Measurements from ENCODE around the gene INPP1. TPM values are rescaled to one million over a fixed set of nuclear protein-coding genes. Genes with fewer than 3 reads are reported as not detected.
A peak's percentile ranks its signal among the peaks of the same experiment; 100 is the strongest.
"Not testable (repeated sequence)": the region's sequence is repeated elsewhere in the genome, so short reads cannot be mapped to it uniquely, and the experiment has no call there.

INPP1 gene
- total RNA-seq, 2 experiments from 2014 or later: 13.7 to 18.9 TPM

GRCh38 chr2:190358655-190359448 is 15.5 kb downstream of the INPP1 start:
- ATAC-seq; H3K9me3 Mint-ChIP-seq (ENCODE audit: low read depth); H3K36me3 Mint-ChIP-seq; DNase-seq; H3K27me3 Mint-ChIP-seq: not testable (repeated sequence)
- CTCF ChIA-PET: interaction anchor here (1.2 to 2.2 kb wide), 4 partner anchors 9 to 699 kb away, joined by 3 to 13 read pairs (median 3); partner anchors contain the start of gene INPP1
- Mint-ChIP-seq H3K4me3 (peak overlapping the region; percentile 13), H3K27ac (peak overlapping the region; percentile 24), H3K4me1 (peaks cover 23% of the 10 kb centered on the region)

GRCh38 chr2:190360561-190360960 is 17.2 kb downstream of the INPP1 start:
- CTCF ChIA-PET: interaction anchor here (0.8 to 1.5 kb wide), 5 partner anchors 12 to 701 kb away, joined by 3 to 4 read pairs (median 3); partner anchors contain the start of genes HIBCH and INPP1
- H3K9me3 Mint-ChIP-seq (ENCODE audit: low read depth): no peaks in the 10 kb centered on the region
- peaks cover 23% of the 10 kb centered on the region for H3K4me1 Mint-ChIP-seq
- no peak for ATAC-seq
- H3K36me3 Mint-ChIP-seq: peaks cover 7% of the 10 kb centered on the region
- DNase-seq: no peak
- no peaks in the 10 kb centered on the region for H3K27me3 Mint-ChIP-seq
- H3K27ac Mint-ChIP-seq: no peak overlapping the region
- H3K4me3 Mint-ChIP-seq: peak overlapping the region; percentile 88

GRCh38 chr2:190360965-190361364 is 17.6 kb downstream of the INPP1 start:
- H3K27ac Mint-ChIP-seq: no peak overlapping the region
- H3K36me3 Mint-ChIP-seq: peaks cover 7% of the 10 kb centered on the region
- peaks cover 23% of the 10 kb centered on the region for H3K4me1 Mint-ChIP-seq
- DNase-seq: no peak
- ATAC-seq: no peak
- CTCF ChIA-PET: interaction anchor here (0.8 to 1.5 kb wide), 3 partner anchors 18 to 44 kb away, joined by 3 to 4 read pairs (median 3); partner anchors contain the start of genes HIBCH and INPP1
- H3K27me3 Mint-ChIP-seq: no peaks in the 10 kb centered on the region
- H3K4me3 Mint-ChIP-seq: no peak overlapping the region
- no peaks in the 10 kb centered on the region for H3K9me3 Mint-ChIP-seq (ENCODE audit: low read depth)

DNA sequence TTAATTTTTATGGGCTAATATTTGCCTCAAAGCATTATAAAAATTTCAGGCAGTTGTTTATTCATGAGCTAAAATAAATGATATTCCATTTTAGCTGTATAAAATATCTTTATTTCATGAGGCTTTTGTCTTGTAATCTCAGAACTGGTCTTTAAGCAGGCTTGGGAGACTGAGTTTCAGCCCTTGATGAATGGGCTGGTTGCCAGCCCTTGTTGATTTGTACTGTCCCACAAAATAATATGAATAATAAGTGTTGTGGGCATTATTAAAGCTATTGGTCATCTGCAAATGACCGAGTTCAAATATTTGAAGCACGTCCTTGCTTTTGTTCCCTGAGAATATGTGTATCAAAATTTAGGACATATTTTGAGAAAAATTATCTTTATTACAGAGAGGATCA is 18.2 kb downstream of the INPP1 start:
- no peaks in the 10 kb centered on the region for H3K9me3 Mint-ChIP-seq (ENCODE audit: low read depth)
- no peak for DNase-seq
- CTCF ChIA-PET: interaction anchor here (1.5 kb wide), 1 partner anchor 45 kb away, joined by 3 read pairs; no protein-coding TSS in a partner anchor
- H3K36me3 Mint-ChIP-seq: peaks cover 7% of the 10 kb centered on the region
- H3K27ac Mint-ChIP-seq: no peak overlapping the region
- H3K27me3 Mint-ChIP-seq: no peaks in the 10 kb centered on the region
- no peak overlapping the region for H3K4me3 Mint-ChIP-seq
- ATAC-seq: no peak
- peaks cover 23% of the 10 kb centered on the region for H3K4me1 Mint-ChIP-seq

DNA sequence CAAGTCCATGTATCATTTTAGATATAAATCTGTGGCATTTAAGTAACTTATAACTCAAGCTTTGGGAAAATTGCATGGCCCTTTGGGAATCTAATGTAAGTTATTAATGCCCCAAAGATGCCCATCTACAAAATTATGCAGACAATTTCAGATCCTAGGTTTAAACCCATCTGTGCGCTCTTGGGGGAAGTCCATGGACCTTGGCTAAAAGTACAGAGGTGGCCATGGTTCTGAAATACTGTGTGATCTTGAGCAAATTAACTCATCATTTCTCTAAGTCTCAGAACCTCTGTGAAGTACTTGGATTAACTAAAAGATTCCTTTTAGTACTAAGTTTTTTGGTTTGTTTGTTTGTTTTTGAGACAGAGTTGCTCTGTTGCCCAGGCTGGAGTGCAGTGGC is 19.5 kb downstream of the INPP1 start:
- Mint-ChIP-seq H3K36me3 (peaks cover 7% of the 10 kb centered on the region), H3K4me1 (peaks cover 23% of the 10 kb centered on the region), H3K9me3 (ENCODE audit: low read depth) (no peaks in the 10 kb centered on the region), H3K27me3 (no peaks in the 10 kb centered on the region), H3K27ac (no peak overlapping the region), H3K4me3 (no peak overlapping the region)
- DNase-seq (no peak), ATAC-seq (no peak)
- CTCF ChIA-PET: no interaction called here

GRCh38 chr2:190365499-190366204 is 22.3 kb downstream of the INPP1 start:
- Mint-ChIP-seq H3K9me3 (ENCODE audit: low read depth) (no peaks in the 10 kb centered on the region), H3K27me3 (no peaks in the 10 kb centered on the region), H3K36me3 (peaks cover 15% of the 10 kb centered on the region), H3K27ac (no peak overlapping the region), H3K4me1 (peaks cover 8% of the 10 kb centered on the region), H3K4me3 (no peak overlapping the region)
- DNase-seq (no peak), ATAC-seq (no peak)
- CTCF ChIA-PET: interaction anchor here (1.5 kb wide), 1 partner anchor 17 kb away, joined by 4 read pairs; no protein-coding TSS in a partner anchor

DNA sequence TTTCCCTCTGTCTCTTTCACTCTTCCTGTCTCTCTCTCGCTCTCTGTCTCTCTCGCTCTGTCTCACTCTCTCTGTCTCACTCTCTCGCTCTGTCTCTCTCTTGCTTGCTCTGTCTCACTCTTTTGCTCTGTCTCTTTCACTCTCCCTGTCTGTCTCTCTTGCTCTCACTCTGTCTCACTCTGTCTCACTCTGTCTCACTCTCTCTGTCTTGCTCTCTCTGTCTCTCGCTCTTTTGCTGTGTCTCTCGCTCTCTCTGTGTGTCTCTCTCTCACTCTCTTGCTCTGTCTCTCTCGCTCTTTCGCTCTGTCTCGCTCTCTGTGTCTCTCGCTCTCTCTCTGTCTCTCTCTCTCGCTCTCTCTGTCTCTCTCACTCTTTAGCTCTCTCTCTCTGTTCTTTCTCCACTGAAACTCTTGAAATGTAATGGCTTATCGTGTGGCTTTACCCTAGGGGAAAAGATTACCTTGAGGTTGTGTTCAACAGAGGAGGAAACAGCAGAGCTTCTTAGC is 22.9 kb downstream of the INPP1 start:
- CTCF ChIA-PET: interaction anchor here (1.5 to 1.6 kb wide), 2 partner anchors 16 to 20 kb away, joined by 4 read pairs; no protein-coding TSS in a partner anchor
- Mint-ChIP-seq H3K27me3 (no peaks in the 10 kb centered on the region), H3K9me3 (ENCODE audit: low read depth) (no peaks in the 10 kb centered on the region), H3K27ac (no peak overlapping the region), H3K4me3 (no peak overlapping the region), H3K36me3 (peaks cover 15% of the 10 kb centered on the region), H3K4me1 (peaks cover 5% of the 10 kb centered on the region)
- no peak for DNase-seq
- no peak for ATAC-seq

DNA sequence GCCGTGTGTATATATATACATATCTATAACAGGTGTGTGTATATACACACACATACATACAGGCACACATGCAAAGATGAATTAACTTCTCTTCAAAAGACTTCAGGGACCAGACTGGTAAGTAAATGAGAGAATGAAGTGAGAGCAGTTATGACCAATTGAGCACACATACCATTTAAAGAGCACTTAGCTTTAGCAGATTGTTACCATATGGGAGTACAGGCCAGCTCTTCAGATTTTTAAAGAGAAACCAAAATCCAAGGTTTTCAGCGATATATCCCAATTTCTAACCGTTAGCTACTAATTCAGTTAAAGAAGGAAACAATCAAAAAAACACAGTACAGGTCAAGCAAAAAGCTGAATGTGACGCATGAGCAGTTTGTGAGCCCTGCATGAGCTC is 23.7 kb downstream of the INPP1 start:
- Mint-ChIP-seq H3K36me3 (peaks cover 13% of the 10 kb centered on the region), H3K4me3 (no peak overlapping the region), H3K27ac (no peak overlapping the region), H3K27me3 (no peaks in the 10 kb centered on the region), H3K4me1 (peaks cover 2% of the 10 kb centered on the region), H3K9me3 (ENCODE audit: low read depth) (no peaks in the 10 kb centered on the region)
- CTCF ChIA-PET: interaction anchor here (0.7 to 1.6 kb wide), 5 partner anchors 7 to 20 kb away, joined by 3 to 4 read pairs (median 4); no protein-coding TSS in a partner anchor
- DNase-seq (no peak), ATAC-seq (no peak)

- CTCF ChIA-PET: interaction anchor here (1.0 to 1.2 kb wide), 2 partner anchors 281 to 481 kb away, joined by 3 to 5 read pairs; no protein-coding TSS in a partner anchor
- Mint-ChIP-seq H3K4me3 (no peak overlapping the region), H3K4me1 (peaks cover 2% of the 10 kb centered on the region), H3K36me3 (peaks cover 9% of the 10 kb centered on the region), H3K9me3 (ENCODE audit: low read depth) (no peaks in the 10 kb centered on the region), H3K27me3 (no peaks in the 10 kb centered on the region), H3K27ac (no peak overlapping the region)
- ATAC-seq: no peak
- DNase-seq: no peak
Measured at GRCh38 chr2:190369635-190370034, 26.2 kb downstream of the INPP1 start.

DNA sequence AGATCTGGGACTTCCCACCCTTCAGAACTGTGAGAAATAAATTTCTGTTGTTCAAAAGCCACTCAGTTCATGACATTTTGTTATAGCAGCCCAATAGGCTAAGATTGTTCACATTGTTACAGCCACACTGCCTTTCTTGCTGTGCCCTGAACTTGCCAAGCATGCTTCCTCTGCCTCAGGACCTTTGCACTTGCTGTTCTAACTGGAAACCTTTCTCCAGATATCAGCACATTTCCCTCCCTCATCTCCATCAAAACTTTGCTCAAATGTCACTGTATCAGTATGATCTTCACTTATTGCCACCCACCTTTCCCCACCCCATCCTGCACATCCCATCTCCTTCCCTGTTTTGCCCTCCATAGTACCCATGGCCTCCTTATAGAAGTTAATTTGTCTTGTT is 32.7 kb downstream of the INPP1 start:
- CTCF ChIA-PET: interaction anchor here (1.1 kb wide), 1 partner anchor 287 kb away, joined by 4 read pairs; no protein-coding TSS in a partner anchor
- Mint-ChIP-seq H3K4me1 (peaks cover 2% of the 10 kb centered on the region), H3K9me3 (ENCODE audit: low read depth) (no peaks in the 10 kb centered on the region), H3K4me3 (no peak overlapping the region), H3K27me3 (no peaks in the 10 kb centered on the region), H3K36me3 (no peaks in the 10 kb centered on the region), H3K27ac (no peak overlapping the region)
- DNase-seq (no peak), ATAC-seq (no peak)

- Mint-ChIP-seq H3K4me1 (peaks cover 2% of the 10 kb centered on the region), H3K36me3 (no peaks in the 10 kb centered on the region), H3K9me3 (ENCODE audit: low read depth) (no peaks in the 10 kb centered on the region), H3K27me3 (no peaks in the 10 kb centered on the region), H3K27ac (no peak overlapping the region), H3K4me3 (no peak overlapping the region)
- no peak for DNase-seq
- CTCF ChIA-PET: interaction anchor here (1.0 to 1.1 kb wide), 2 partner anchors 33 to 288 kb away, joined by 3 to 4 read pairs; no protein-coding TSS in a partner anchor
- ATAC-seq: no peak
Measured at GRCh38 chr2:190376591-190377245, 33.3 kb downstream of the INPP1 start.

DNA sequence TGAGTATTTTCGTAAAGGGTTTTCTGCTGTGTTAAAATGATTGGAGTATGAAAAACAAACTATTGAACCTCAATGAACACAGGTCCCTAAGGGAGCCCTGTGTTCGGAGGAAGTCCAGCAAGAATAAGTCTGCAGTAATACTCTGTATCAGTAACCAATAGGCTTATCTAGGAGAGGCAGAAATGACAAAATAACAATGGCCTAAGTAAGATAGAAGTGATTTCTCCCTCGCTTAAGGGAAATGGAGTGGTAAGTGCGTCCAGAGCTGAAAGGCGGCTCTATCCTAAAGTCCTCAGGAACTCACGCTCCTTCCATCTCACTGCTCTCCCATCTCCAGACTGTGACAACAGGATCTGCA is 35.5 kb downstream of the INPP1 start:
- Mint-ChIP-seq H3K4me3 (no peak overlapping the region), H3K27me3 (no peaks in the 10 kb centered on the region), H3K9me3 (ENCODE audit: low read depth) (no peaks in the 10 kb centered on the region), H3K4me1 (peaks cover 4% of the 10 kb centered on the region), H3K27ac (no peak overlapping the region), H3K36me3 (no peaks in the 10 kb centered on the region)
- no peak for DNase-seq
- CTCF ChIA-PET: no interaction called here
- ATAC-seq: no peak

Measured in activated CD8-positive, alpha-beta memory T cell treated with anti-CD3 and anti-CD28 coated beads, Interleukin-2, amount 10 ng/mL, durations not matched to agents 7 days and 5 days (primary cell).